NCI-H345 treated with DMSO at 0.1 percent for 48 hours (cell line): ENCODE measurements around the gene ASTN2.
A peak's percentile ranks its signal among the peaks of the same experiment; 100 is the strongest.

Source experiments
- DNase-seq: peaks from one replicate; lab custom pipeline; 2025; ENCODE audit not compliant: unreplicated experiment; lab: John Stamatoyannopoulos, UW

Gene ASTN2

DNA sequence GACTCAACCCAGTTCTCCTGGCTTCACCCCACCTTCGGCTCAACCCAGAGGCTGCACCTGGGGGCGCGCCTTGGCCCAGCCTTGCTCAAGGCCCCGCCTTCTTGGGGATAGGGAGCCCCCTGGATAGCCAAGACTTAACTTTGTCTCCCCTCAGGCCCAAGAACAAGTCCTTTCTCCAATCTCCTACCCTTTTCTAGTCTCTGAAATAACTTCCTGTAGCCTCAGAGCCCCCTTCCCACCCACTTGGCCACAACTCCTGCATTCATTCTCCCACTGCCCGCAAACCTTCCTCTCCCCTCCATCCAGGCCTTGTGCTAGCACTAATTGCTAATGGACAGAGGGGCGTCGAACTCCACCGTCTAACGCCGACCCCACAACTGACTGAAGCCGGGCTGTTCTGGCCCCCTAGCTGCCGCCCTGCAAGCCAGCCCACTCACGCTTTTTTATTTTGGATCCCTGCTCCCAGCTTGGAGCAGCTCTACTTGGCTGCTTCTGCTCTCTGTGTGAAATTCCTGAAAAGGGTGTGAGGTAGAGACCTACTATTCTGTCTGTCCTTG, 579 bp upstream of the ASTN2 start:
- DNase-seq = no peak

DNA sequence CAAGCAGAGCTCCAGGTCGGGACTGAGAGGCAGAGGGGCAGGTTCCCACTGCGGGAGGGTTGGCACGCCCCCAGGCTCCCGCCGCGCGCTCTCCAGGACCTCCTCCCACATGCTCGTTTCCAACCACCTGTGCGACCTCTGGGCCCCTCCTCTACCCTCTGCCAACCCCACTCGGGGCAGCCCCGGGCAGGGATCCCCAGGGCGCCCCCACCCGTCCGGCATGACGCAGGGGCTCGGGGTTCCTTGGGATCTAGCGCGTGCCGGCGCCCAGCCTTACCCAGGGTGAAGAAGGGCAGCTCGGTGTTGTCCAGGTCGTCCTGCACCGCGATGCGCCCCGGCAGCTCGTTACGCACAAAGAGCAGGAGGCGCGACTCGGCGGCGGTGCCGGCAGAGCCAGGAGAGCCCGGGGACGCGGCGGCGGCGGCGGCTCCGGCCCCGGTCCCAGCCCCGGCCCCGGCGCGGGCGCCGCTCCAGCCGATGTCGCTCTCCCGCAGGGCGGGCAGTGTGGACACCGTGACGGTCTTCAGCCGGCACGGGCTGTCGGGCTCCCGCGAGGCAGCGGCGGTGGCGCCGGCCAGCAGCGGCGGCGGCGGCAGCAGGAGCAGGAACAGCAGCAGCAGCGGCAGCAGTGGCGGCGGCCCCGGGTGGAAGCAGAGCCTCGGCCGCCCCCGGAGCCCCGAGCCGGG, 494 bp downstream of the ASTN2 start:
- DNase-seq = peak; percentile 19

DNA sequence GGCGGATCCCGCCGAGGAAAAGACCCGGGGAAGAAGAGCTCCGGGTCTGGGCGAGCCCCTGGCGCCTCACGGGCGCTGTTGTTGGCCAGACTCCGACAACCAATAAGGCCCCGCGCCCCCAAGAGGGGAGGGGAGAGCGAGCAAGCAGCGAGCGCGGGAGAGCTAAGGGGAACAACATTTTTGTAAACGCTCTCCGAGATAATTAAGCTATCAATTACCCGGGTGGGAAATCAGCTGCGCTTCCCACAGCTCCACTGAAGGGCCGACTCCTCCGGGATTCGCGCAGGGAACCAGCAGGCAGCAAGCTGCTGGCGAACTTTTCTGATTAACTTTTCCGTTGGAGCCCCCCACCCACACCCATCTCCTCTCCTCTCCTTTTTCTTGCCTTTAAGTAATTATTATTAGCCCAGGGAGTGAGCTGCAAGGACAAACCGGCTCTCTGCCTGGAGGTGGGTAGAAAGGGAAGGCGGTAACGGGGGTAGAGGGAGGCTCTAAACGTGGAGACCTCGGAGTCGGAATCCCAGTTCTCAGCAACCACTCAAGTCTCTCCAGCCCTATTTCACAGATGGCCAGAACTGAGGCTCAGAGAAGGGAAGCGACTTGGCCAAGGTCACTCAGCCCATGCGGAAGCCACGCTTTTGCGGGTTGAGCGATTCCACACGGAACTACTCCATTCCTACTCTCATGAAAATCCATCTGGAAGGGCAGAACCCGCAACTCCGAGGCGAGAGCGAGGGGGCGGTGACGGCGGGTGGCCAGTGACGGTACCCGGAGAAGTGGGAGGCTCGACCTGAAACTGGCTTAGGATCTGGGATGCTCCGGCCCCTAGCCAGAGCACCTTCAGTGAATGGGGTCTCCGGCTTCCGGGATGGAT, 1.3 kb downstream of the ASTN2 start:
- no peak for DNase-seq

DNA sequence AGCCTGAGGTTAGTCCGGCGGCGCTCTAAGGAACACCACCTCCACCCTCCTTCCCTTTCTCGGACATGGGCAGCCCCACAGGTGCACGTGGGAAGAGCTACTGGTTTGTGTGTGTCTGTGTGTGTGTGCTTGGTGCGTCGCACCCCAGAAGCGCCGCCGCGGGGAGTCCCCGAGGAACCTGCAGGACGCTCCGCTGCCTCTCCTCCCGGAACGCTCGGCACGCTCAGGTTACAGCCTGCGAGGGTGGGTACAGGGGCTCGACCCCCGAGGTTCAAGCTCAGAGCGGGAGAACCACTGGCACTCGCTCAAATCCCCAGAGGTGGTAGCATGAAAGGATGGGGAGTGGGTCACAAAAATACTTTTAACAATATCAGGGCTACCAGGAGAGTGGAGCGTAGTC, 2.0 kb downstream of the ASTN2 start:
- DNase-seq = no peak

DNA sequence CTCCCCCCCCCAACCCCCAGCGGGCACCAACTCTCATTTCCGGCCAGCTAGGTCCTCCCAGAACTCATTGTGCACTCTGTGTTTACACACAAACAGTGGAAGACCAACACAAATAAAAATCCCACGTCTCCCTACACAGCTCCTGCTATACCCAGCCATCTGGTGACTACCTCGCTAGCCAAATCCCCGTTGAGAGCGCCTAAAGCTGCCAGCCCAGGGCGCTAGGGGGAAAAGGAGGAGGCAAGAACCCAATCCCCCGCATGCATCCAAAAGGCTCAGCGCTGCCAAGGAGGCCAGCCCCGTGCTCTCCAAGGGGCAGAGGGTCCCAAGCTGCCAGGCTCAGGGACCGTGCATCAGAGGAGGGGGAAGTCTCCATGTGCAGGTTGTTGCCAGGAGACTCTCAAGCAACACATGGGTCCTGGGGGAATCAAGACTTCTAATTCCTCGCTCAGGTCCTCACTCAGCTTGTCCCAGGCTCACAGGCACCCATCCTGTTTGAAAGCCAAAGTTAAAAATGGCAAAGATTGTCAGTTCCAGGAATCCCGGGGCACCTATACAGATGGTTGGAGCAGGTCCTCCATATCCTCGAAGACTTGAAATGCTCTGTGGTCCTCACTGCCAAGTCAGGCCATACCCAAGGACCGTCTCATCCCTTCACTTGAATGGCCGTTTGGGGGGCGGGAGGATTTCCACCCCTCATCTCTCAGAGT, 2.7 kb downstream of the ASTN2 start:
- no peak for DNase-seq

DNA sequence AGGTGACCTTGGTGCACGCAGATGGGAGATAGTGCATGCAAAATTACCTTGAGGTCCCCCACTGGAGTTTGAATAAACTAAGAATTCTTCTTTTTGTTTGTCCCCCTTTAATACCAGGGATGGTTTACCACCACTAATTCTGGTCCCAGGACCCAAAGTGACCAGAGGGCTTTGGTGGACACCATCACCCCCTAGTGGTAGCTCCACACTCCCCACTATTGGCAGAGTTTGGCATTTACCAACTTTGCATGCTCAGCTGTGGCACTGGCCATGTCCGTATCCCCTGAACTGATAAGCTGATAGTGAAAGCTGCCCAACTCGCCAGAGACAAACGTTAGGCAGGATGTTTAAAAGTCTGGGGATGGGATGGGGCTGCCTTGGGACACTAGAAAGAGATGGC, 3.3 kb downstream of the ASTN2 start:
- DNase-seq = peak; percentile 13

DNA sequence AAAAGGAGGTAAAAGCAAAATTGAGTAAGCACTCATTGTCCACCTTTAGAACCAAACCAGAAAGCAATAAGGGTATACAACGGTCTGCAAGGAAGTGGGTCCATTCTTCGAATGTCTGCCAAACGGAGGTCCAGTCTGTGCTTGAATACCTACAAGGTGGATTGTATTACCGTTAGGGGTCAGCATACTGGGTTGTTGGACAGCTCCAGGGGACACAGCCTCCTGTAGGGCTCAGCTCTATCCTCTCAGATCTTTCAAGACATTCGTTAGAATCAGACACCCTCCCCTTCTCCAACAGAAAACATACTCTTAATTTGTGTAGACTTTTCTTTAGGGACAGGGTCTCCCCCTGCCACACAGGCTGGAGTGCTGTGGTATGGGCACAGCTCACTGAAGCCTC, 5.5 kb downstream of the ASTN2 start:
- DNase-seq = no peak

DNA sequence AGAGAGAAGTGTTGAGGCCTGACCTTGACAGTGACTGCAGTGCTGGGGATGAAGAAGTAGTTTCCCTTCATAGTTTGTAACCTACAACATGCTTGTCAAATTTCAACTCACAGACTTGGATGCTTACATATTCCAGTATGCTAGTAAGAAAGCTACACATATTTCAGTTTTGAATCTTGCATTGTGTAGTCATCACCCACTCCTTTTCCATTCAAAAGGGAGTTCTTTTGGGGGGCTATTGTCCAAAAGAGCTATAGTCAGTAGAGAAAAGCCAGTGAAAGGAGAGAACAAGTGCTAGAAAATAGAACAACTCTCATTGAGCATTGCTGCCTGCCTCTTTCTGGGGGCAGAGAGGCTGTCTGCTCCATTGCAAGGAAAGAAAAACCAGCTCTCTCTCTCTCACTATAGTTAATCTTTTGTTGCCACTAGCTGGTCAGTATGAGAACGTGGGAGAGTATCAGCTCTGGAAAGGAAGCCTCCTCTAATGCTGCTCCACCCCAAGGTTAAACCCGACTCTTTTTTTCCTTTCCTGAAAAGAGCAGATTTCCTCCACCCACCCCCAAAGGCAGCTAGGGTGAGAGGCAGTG, 7.3 kb downstream of the ASTN2 start:
- DNase-seq = no peak

DNA sequence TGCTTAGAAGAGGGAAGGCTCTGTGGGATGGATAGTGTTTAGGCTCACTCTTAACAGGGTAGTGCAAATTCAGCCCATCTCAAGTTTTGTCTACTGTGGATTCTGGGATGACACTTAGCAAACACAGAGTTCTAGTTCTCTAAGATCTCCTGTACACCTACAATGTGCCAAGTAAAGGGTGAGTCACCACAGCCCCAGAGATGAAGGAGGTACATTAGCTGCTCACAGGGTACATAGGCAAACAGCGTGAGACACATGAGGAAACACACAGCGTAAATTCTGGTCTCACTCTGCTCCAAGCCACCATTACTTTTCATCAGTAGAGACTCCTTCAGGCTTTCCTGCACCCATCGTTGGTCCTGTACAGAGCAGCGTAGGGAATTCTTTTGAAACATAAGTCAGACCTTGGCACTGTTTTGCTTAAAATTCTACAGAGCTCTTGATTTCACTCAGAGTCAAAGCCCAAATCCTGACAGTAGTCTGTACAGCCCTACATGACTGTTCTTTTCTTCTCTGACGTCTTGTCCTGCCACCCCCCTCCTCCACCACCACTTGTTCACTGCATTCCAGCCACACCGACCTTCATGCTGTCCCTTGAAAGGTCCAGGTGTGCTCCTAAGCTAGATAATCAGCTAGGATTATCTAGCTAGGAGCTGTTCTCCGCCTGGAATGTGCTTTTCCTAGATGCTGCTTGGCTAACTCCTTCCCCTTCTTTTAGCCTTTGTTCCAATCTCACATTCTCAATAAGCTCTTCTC, 8.7 kb downstream of the ASTN2 start:
- no peak for DNase-seq

DNA sequence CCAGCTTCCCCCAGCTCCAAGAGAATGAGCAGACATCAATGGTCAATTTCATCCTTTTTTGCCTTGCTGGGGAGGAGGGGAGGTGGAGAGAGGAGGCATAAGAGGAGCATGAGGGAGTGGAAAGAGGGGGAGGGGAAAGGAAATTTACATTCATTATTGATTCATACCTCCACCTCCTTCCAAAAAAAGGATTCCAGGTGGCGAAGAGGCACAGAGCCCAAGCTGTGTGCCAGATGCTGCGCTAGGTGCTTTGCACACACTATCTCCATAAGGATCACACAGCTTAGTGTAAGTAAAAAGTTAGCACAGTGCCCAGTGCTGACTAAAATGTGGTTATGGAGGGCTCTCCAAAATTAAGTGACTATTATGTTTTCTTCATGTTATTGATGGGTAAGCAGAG, 11.0 kb downstream of the ASTN2 start:
- peak; percentile 58 for DNase-seq

DNA sequence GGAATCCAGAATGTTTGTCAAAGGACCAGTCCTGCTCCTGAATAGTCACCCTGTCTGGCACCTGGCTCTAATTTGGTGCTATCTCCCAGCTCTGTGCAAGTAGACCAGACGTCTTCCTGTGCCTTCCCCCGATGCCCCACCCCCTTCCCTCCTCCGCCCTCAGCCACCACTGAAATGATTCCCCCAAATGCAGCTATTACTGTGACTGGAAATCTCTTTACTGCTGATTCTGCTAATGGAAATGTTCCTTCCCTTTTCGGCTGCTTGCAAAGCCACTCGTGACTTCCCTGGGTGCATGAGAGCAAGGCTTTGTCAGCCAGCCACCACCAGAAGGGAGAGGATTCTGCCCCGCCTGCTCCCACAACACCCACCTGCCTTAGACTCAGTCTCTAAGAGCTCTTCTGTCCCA, 11.4 kb downstream of the ASTN2 start:
- DNase-seq = peak; percentile 58

DNA sequence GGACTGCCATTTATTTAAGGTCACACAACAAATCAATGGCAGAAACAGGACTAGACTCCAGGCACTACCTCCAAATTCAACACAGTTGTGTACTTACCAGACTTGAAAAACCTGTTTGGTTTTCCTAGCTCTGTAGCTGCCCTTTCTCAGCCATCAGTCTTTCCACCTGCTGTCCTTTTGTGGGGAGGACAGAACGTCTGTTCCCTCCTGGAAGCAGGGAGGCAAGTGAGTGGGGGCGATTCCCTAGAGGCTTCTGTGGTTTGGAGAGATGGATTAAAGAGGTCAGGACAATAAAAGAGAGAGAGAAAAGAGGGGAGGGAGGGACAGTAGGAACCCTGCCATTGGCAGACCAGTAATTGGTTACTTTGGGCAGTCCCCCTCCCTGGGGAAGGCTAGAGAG, 14.7 kb downstream of the ASTN2 start:
- DNase-seq = peak; percentile 94

DNA sequence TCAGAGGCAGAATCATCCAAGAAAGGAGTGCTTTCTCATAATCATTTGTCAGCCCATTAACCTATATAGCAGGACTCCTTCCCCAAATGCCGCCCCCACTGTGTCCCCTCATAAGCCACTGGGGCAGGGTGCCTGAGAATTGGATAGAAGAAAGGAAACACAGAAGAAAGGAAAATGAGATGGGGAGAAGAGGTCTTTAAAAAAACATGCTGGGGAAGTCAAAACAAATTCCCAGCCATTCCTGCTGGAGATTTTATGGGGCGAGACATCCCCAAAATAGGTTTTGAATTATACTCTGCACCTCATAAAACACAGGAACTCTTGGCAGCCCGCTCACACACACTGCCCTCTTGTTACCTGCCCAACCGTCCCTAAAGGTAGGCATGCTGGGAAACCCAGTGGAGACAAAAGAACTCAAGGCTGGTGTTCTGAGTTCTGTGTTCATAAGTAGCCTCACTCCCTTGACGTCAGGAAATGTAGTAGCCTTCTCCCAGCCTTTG, 19.7 kb downstream of the ASTN2 start:
- no peak for DNase-seq

DNA sequence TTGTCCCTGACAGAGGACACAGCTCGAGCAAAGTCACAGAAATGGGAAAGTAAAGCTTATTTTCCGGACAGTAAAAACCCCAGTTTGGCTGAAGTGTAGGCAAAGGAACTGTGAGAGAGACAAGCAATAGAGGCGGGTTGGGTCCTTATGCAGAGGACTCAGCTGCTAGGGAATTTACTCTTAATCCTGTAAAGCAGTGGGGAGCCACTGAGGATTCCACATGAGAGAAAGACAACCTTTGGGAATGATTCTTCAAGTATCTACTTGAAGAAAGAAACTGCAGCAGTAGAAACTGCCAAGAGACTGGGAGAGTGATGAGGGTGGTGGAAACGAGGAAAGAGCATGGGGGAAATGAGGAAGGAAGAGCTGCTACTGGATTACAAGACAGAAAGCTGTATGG, 20.2 kb downstream of the ASTN2 start:
- DNase-seq = no peak

DNA sequence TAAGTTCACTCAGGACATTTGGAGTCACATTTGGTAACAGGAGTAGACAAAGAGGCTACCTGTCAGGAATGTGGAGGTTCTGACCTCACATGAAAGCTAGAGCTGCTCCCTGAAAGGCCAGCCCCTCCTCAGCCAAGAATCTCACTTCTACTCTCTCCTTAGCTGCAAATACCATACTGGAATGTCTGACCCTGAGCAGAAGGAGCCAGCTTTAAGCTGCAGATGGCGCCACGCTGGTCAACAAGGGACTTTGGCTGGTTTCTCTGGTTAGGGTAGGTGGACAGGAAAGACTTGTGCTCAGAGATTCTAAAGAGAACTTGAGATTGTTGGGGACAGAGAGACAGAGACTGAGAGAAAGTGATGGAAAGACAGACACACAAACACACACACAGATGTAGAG, 21.9 kb downstream of the ASTN2 start:
- DNase-seq = no peak

DNA sequence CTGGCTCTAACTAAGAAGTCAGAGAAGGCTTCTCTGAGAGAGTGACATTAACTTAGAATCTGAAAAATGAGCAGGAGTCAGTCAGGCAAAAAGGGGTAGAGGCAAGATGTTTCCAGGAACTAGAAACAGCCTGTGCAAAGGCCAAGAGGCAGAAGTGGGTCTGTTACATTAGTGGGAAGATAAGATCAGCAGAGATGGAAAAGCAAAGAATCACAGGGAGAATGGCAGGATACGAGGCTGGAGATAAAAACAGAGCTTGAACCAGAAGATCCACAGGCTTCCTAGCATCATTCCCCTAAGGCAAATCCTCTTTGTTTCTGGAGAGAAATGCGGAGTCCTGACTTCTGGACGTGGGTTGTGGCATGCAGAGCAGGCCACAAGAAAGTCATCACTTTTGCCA, 27.4 kb downstream of the ASTN2 start:
- DNase-seq = no peak

DNA sequence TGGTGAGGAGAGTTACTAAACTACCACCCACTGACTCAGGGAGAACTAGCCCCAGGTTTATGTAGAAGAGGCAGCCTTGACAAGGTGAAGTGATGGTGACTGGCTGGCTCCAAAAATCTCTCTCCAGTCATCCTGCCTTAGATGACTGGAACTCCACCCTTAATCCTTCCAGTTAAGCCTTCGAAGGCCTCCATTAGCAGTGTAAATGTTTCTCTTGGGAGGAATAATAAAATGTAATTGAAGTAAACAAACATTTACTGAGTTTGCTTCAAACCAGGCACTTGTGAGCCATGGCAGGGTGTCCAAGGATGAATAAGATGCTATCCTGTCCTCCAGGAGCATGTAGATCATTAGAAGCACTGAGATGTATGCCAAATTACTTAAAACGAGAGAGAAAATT, 35.5 kb downstream of the ASTN2 start:
- no peak for DNase-seq

DNA sequence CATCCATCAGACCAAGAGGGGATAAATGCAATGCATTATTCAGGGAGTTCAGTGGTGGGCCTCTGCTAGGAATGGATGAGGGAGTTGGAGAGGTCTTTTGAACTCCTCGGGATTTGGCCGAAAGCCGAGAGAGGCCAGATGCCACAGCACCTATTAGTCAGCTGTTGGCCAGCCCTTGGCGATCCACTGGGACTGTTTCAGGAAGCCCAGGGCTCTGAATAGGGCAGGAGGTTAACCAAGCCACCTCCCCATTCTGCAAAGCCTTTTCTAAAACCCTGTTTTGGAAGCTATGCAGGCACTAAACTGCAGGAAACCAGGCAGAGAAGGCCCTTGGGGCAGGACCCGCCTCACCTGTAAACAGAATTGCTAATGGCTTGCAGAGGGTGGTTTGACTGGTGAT, 37.8 kb downstream of the ASTN2 start:
- no peak for DNase-seq

DNA sequence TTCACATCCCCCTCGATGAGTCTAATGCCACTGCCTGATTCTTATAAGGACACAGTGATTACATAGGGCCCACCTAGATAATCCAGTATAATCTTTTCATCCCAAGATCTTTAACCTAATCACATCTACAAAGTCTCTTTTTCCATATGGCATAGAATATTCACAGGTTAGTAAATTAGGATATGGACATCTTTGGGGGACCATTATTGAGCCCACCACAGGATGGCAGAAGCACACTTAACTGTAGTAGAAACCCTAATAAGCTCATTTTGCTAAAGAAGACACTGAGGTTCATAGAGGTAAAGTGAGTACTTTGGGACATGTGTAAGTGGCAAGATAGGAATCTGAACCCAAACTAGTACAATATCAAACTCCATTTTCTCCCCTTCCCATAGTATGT, 38.9 kb downstream of the ASTN2 start:
- no peak for DNase-seq

DNA sequence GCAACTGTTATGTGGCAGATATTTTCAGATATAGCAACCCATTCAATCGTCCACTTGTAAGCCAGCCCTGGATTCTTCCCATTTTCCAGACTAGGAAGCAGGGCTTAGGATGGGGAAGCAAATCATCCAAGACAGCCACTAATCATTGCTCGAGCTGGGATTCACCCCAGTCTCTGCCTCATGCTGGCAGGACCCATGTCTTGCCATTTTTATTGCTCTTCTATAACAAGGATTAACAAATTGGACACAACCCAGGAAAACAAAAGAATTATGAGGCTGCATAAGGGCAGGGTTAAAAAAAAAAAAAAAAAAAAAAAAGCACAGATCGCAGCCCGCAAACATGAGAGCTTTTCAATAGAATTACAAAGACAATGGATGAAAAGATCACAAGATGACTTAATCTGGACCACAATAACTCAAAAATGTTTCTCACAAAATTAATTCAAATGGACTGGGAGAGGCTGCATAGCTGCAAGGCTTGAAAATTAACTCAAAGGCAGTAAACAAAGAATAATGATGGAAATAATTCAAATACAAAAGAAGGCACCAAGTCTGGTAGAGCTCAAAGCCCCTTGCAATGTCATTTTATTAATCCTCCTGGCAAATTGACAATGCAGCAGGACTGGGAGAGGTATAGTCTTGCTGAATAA, 40.7 kb downstream of the ASTN2 start:
- no peak for DNase-seq
